ENCODE data around the gene GALNS. TPM values are rescaled to one million over a fixed set of nuclear protein-coding genes. Genes with fewer than 3 reads are reported as not detected.

The GALNS gene
- total and polyA plus RNA-seq, 2 of the 13 experiments (the other 11 are each of a cell fraction or from before 2014, with no cell fraction given): 9.2 to 9.8 TPM

DNA sequence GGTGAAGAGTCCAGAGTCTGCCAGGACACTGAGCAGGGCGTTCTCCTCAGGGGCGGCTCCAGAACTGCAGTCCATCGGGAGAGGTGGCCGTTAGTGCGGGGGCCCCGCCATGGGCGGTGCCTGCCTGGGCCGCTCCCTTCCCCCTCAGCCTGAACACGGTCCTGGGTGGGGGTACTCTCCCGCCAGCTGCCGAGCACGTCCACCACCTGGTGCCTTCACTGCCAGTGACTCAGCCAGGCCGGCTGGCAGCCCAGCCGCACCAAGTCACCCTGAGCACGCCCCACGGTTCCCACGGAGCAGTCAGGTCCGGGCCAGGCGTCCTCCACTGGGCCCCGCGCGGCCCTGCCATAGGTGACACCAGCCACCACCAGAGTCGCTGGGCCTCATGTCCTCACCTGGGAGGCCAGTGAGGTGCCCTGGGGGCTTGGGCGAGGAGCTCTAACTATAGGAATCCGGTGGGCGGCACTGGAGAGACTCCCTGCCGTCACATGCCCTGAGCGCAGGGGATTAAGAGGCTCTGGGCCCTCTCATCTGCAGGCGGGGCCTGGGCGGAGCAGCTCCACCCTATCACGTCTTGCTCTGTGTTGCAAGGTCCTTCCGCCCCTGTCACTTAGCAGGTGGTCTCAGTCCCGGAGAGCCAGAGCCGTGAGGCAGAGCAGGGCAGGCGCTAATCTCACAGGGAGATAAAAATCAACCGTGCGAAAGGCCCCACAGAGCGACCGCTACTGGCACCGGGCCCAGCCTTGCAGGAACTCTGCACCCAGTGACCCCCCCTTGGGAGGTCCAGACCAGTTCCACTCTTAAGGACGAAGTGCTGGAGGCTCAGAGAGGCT, 86.1 kb downstream of the GALNS start (continued):
- TF ChIP-seq, protein P1, sequence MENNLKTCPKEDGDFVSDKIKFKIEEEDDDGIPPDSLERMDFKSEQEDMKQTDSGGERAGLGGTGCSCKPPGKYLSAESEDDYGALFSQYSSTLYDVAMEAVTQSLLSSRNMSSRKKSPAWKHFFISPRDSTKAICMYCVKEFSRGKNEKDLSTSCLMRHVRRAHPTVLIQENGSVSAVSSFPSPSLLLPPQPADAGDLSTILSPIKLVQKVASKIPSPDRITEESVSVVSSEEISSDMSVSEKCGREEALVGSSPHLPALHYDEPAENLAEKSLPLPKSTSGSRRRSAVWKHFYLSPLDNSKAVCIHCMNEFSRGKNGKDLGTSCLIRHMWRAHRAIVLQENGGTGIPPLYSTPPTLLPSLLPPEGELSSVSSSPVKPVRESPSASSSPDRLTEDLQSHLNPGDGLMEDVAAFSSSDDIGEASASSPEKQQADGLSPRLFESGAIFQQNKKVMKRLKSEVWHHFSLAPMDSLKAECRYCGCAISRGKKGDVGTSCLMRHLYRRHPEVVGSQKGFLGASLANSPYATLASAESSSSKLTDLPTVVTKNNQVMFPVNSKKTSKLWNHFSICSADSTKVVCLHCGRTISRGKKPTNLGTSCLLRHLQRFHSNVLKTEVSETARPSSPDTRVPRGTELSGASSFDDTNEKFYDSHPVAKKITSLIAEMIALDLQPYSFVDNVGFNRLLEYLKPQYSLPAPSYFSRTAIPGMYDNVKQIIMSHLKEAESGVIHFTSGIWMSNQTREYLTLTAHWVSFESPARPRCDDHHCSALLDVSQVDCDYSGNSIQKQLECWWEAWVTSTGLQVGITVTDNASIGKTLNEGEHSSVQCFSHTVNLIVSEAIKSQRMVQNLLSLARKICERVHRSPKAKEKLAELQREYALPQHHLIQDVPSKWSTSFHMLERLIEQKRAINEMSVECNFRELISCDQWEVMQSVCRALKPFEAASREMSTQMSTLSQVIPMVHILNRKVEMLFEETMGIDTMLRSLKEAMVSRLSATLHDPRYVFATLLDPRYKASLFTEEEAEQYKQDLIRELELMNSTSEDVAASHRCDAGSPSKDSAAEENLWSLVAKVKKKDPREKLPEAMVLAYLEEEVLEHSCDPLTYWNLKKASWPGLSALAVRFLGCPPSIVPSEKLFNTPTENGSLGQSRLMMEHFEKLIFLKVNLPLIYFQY (CRISPR knock-in tag; IDR thresholded peaks at IDR 0.05; ENCODE audit: borderline replicate concordance): no peak
- no peak for TF ChIP-seq HNRNPLL (IDR thresholded peaks at IDR 0.05; ENCODE audit: low read depth, low read length, poor library complexity, severe bottlenecking)
- TF ChIP-seq SALL1 (CRISPR knock-in tag; IDR thresholded peaks at IDR 0.05): peak; percentile 57; the same call in 1 of the 2 replicates
- peak; percentile 61; the same call in 1 of the 2 replicates for TF ChIP-seq ZNF772 (CRISPR knock-in tag; IDR thresholded peaks at IDR 0.05)
- TF ChIP-seq ARNT2 (CRISPR knock-in tag; IDR thresholded peaks at IDR 0.05; ENCODE audit: low read depth): no peak; the same call in 1 of the 2 replicates
- TF ChIP-seq FOXK1 (CRISPR knock-in tag; IDR thresholded peaks at IDR 0.05; ENCODE audit: borderline replicate concordance, low read depth): peak; percentile 20; the same call in 1 of the 2 replicates
- TF ChIP-seq ZNF230 (CRISPR knock-in tag; IDR thresholded peaks at IDR 0.05): no peak
- TF ChIP-seq AHR (CRISPR knock-in tag; IDR thresholded peaks at IDR 0.05): 0 out of 2 replicates have a peak, but pooled peaks have one; percentile 7
- TF ChIP-seq, protein P2, sequence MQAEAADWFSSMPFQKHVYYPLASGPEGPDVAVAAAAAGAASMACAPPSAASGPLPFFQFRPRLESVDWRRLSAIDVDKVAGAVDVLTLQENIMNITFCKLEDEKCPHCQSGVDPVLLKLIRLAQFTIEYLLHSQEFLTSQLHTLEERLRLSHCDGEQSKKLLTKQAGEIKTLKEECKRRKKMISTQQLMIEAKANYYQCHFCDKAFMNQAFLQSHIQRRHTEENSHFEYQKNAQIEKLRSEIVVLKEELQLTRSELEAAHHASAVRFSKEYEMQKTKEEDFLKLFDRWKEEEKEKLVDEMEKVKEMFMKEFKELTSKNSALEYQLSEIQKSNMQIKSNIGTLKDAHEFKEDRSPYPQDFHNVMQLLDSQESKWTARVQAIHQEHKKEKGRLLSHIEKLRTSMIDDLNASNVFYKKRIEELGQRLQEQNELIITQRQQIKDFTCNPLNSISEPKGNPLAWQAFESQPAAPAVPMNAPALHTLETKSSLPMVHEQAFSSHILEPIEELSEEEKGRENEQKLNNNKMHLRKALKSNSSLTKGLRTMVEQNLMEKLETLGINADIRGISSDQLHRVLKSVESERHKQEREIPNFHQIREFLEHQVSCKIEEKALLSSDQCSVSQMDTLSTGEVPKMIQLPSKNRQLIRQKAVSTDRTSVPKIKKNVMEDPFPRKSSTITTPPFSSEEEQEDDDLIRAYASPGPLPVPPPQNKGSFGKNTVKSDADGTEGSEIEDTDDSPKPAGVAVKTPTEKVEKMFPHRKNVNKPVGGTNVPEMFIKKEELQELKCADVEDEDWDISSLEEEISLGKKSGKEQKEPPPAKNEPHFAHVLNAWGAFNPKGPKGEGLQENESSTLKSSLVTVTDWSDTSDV (CRISPR knock-in tag; IDR thresholded peaks at IDR 0.05): 0 out of 2 replicates have a peak, but pooled peaks have one; percentile 84
- peak; percentile 97 for TF ChIP-seq SP5 (CRISPR knock-in tag; IDR thresholded peaks at IDR 0.05; ENCODE audit: borderline replicate concordance, low read depth)
- TF ChIP-seq SYNCRIP (IDR thresholded peaks at IDR 0.05; ENCODE audit: insufficient read depth, low read depth, low read length): no peak
- TF ChIP-seq ZNF580 (CRISPR knock-in tag; IDR thresholded peaks at IDR 0.05; ENCODE audit: borderline replicate concordance, low read depth): peak; percentile 65; the same call in 1 of the 2 replicates
- no peak for TF ChIP-seq ZNF703 (CRISPR knock-in tag; IDR thresholded peaks at IDR 0.05; ENCODE audit: borderline replicate concordance)
- TF ChIP-seq, protein P3, sequence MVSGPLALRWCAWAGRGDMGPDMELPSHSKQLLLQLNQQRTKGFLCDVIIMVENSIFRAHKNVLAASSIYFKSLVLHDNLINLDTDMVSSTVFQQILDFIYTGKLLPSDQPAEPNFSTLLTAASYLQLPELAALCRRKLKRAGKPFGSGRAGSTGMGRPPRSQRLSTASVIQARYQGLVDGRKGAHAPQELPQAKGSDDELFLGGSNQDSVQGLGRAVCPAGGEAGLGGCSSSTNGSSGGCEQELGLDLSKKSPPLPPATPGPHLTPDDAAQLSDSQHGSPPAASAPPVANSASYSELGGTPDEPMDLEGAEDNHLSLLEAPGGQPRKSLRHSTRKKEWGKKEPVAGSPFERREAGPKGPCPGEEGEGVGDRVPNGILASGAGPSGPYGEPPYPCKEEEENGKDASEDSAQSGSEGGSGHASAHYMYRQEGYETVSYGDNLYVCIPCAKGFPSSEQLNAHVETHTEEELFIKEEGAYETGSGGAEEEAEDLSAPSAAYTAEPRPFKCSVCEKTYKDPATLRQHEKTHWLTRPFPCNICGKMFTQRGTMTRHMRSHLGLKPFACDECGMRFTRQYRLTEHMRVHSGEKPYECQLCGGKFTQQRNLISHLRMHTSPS (CRISPR knock-in tag; IDR thresholded peaks at IDR 0.05; ENCODE audit: low read depth): peak; percentile 34; the same call in 1 of the 2 replicates
- TF ChIP-seq ZNF607 (CRISPR knock-in tag; IDR thresholded peaks at IDR 0.05; ENCODE audit: borderline replicate concordance): no peak
- TF ChIP-seq ATF3 (CRISPR knock-in tag; IDR thresholded peaks at IDR 0.05): no peak
- TF ChIP-seq AGO2 (optimal IDR thresholded peaks at IDR 0.05; ENCODE audit: low read depth, low read length): peak; percentile 60
- no peak for TF ChIP-seq ZNF816 (CRISPR knock-in tag; IDR thresholded peaks at IDR 0.05; ENCODE audit: borderline replicate concordance)
- peak; percentile 65 for TF ChIP-seq HNRNPL (IDR thresholded peaks at IDR 0.05; ENCODE audit: low read depth, low read length)
